GM18907 (cell line): Measurements from ENCODE around the gene OCIAD2.
"Not testable (repeated sequence)": the region's sequence is repeated elsewhere in the genome, so short reads cannot be mapped to it uniquely, and the experiment has no call there.

ENCODE experiments used
- ATAC-seq: cut with Tn5 transposase; IDR thresholded peaks from one replicate; pipeline ENCODE4 v1.9.1; 2021; ENCODE audit warnings: mild to moderate bottlenecking, moderate library complexity; ENCODE audit not compliant: unreplicated experiment

The OCIAD2 gene

GRCh38 chr4:48854982-48855381, 51.6 kb downstream of the OCIAD2 start:
- ATAC-seq: no peak

DNA sequence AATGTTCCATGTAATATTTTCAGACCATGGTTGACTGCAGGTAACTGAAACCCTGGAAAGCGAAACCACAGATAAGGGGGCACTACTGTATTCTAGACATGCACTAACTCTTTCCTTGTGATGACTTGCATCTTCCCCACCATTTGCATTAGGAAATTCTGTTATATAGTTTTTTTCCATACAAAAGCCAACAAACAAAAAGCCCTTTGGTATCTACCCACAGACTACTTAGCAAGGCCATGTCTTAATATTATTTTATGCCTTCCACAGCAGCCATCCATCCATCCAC, 52.2 kb downstream of the OCIAD2 start:
- no peak for ATAC-seq

DNA sequence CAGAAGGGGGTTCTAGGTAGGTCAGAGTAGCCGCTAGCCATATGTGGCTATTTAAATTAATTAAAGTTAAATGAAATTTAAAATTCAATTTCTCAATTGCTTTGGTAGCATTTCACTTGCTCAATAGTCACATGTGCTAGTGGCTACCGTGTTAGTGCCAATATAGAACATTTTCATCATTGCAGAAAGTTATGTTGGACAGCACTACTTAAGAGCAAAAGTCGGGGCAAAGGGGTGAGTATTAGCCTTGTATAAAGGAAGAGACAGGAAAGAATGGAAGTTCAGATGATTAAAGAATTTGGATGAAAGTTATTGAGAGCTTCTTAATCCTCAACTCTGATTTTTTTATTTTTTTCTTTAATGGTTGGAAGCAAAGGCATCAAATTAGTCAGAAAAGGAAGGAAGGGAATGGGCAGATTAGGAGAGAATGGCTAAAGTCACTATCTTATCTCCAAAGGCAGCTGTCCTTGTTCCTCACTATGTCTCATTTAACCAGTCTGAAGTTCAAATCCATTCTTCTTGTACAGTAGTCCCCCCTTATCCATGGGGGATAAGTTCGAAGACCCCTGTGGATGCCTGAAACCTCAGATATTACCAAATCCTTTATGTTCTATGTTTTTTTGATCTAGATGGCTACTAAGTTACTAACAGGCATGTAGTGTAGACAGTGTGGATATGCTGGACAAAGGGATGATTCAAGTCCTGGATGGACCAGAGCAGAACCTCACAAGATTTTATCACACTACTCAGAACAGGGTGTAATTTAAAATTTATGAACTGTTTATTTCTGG, 52.8 kb downstream of the OCIAD2 start:
- ATAC-seq: no peak

- no peak for ATAC-seq
These were observed 54.9 kb downstream of the OCIAD2 start for GRCh38 chr4:48851651-48852050.

DNA sequence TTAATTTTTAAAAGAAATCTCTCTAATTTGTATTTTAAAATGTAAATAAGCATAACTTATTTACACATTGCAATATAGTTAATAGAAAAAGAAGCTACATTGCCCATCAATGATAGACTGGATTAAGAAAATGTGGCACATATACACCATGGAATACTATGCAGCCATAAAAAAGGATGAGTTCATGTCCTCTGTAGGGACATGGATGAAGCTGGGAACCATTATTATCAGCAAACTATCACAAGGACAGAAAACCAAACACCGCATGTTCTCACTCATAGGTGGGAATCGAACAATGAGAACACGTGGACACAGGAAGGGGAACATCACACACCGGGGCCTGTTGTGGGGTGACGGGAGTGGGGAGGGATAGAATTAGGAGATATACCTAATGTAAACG, 57.8 kb downstream of the OCIAD2 start:
- not testable (repeated sequence) for ATAC-seq

GRCh38 chr4:48844843-48845242, 61.7 kb downstream of the OCIAD2 start:
- no peak for ATAC-seq

DNA sequence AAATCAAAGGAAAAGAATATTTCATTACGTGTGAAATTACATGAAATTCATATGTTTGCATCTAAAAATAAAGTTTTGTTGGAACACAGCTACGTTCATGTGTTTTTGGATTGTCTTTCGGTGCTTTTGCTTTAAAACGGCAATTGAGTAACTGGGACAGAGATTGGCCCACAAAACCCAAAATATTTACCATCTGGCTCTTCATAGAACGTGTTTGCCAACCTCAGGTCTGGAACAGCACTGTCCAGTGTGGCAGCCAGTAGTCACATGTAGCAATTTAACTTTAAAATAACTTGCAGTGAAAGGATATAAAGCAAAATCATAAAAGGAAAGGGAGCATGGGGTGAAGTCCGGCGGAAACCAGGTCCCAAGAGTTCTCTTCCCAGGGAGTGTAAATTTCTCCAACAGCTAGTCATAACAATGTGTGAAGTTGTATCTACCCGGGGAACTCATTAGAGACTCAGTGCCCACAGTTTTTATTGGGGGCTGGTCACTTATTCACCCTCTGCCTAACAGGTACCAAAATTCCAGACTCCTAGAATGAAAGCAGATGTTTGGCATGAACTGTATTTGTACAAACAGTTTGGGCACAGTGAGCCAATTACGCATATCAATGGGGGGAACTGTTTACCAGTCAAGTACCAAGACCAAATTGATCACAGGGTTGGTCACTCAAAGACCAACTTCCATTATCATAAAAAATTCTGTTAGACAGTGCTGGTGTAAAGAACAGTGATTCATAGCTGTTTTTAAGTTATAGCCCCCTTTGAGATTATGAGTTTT, 65.3 kb downstream of the OCIAD2 start:
- no peak for ATAC-seq

DNA sequence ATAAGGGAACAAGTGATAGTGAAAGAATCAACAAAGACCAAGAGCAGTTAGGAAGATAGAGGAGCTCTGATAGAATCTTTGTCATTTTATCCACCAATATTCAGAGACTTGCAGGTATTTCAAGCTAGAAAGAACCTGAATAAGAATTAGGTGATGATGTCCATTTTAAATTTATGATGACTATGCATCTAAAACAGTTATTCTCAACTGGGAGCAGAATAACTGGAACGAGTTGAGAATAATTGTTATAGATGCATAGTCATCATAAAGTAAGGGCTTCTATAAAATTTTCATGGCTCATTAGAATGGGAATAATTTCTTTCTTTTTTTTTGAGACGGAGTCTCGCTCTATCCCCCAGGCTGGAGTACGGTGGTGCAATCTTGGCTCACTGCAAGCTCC, 69.9 kb downstream of the OCIAD2 start:
- no peak for ATAC-seq
